ENCODE measurements around the gene IQCE.

DNA sequence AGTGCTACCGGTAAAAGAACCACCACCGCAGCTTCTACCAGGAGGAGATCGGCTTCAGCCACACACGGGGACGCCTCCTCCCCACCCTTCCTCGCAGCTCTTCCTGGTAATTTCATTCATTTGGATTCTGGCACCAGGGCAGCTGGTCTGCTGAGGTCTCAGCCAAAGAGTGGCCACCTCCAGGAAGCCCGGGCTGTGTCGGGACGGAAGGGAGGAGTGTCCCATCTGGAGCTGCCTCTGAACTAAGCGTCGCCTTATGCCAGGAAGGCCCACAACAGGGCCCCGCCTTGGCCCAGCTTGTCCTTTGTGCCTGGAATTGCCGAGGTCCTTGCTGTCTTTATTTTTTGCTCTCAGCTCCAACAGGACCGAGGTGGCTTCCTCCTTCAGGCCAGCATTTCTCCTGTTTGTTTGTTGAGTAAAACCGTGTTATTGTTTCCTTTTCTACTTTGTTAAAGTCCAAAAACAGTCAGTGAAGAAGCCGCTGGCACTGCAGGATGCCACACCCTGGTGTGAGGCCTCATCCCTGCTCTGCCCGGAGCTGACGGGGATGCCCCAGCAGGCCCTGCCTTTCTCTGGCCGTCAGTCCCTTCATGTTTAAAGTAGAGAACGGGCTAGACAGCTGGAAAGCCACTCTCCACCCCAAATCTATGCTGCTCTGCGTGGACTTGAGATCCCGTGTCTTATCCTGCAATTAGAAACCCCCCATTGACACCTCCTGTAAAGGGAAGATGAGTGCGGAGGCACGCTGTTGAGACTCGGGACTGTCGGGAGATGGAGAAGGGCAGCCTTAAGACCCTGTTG, 48.5 kb downstream of the IQCE start:
- TF ChIP-seq, protein P1, sequence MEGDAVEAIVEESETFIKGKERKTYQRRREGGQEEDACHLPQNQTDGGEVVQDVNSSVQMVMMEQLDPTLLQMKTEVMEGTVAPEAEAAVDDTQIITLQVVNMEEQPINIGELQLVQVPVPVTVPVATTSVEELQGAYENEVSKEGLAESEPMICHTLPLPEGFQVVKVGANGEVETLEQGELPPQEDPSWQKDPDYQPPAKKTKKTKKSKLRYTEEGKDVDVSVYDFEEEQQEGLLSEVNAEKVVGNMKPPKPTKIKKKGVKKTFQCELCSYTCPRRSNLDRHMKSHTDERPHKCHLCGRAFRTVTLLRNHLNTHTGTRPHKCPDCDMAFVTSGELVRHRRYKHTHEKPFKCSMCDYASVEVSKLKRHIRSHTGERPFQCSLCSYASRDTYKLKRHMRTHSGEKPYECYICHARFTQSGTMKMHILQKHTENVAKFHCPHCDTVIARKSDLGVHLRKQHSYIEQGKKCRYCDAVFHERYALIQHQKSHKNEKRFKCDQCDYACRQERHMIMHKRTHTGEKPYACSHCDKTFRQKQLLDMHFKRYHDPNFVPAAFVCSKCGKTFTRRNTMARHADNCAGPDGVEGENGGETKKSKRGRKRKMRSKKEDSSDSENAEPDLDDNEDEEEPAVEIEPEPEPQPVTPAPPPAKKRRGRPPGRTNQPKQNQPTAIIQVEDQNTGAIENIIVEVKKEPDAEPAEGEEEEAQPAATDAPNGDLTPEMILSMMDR (IDR thresholded peaks at IDR 0.05) = no peak
- TF ChIP-seq POLR2AphosphoS5 (IDR thresholded peaks at IDR 0.05) = peak; percentile 72 to 89
- no peak for TF ChIP-seq POLR2A (IDR thresholded peaks at IDR 0.05)

Data from upper lobe of left lung (tissue), 4 donors.